ENCODE results near the gene GABRB3. TPM values are rescaled to one million over a fixed set of nuclear protein-coding genes. Genes with fewer than 3 reads are reported as not detected.

Gene GABRB3
- polyA plus RNA-seq (0.81 to 0.86 TPM (median 0.84 TPM) in 3 replicates), polyA minus RNA-seq (0.07 to 1.7 TPM (median 0.93 TPM) in 3 replicates)
- 0.41 TPM for polyA plus RNA-seq (2011; ENCODE audit: low read depth)
- 0.61 TPM in 2 replicates for polyA plus RNA-seq (2011; cell fraction: cytosol; rRNA removed)
- 0.89 and 1.2 TPM in 2 replicates for polyA plus RNA-seq (2011; cell fraction: nucleus; rRNA removed)
- polyA plus RNA-seq (2012; ENCODE audit: low replicate concordance): 0.41 and 0.44 TPM in 2 replicates
- not detected for polyA minus RNA-seq (2011; cell fraction: cytosol; rRNA and poly(A)+ RNA removed)
- polyA minus RNA-seq (2011; cell fraction: nucleus; rRNA and poly(A)+ RNA removed): 2.3 and 3.7 TPM in 2 replicates

DNA sequence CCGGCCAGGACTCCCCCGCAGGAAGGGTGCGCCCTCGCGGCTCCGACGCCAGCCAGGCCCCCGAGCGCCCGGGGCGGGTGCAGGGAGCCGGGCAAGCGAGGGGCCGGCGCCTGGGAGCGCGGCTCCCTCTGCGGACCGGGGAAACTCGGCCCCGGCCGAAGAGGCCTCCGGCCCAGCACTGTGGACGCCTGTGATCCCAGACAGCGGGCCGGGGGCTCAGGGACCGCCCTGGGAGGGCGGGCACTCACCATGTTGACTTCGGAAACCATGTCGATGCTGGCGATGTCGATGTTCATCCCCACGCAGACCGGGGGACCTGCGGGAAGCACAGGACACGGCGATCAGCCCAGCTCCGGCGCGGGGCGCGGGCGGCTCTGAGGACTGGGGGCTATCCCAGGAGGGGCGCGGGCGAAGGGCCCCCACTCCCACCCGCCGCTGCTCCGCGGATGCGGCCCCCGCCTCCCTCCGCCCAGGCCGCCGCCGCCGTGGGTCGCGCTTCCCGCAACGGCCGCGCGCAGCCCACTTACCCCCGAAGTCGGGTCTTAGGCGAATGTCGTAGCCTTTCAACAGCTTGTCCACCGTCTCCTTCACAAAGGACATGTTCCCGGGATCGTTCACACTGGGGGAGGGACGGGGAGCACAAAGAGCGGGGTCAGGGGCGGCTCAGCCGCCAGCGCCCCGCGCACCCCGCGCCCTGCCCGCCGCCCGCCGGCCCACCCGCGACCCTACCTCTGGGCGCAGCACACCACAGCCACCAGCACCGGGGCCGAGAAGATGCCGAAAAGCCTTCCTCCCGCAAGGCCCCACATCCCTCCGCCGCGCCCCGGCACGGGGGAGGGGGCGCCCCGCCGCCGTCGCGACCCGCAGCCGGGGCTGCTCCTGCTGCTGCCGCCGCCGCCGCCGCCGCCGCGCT is at the start of gene GABRB3:
TSS of gene GABRB3 (minus strand) at position 913 of the 913 bp plus-strand sequence.
- Histone ChIP-seq H3K9me1 (ENCODE audit: control insufficient read depth, extremely low read depth, insufficient read depth, low read length) (no peaks in the 10 kb centered on the region), H2AFZ (ENCODE audit: control insufficient read depth, low read length) (no peak within 1 kb of the TSS), H3K79me2 (ENCODE audit: control insufficient read depth, insufficient read depth, low read length) (no peaks in the 10 kb centered on the region), H3K4me2 (ENCODE audit: control insufficient read depth, extremely low read depth, insufficient read depth, low read depth, low read length) (no peak within 1 kb of the TSS), H4K20me1 (ENCODE audit: control insufficient read depth, extremely low read depth, insufficient read depth, low read length) (no peaks in the 10 kb centered on the region), H3K4me3 (ENCODE audit: control insufficient read depth in 2 of 3, extremely low read depth in 1 of 3, insufficient read depth in 2 of 3, low read depth in 1 of 3, low read length in 3 of 3) (no peak within 1 kb of the TSS), H3K9ac (ENCODE audit: control insufficient read depth, extremely low read depth, insufficient read depth, low read length) (no peak within 1 kb of the TSS), H3K4me1 (ENCODE audit: control insufficient read depth, extremely low read depth, insufficient read depth, low read length) (no peaks in the 10 kb centered on the region), H3K27me3 (ENCODE audit: control insufficient read depth, extremely low read depth, insufficient read depth, low read length) (peaks cover 24% of the 10 kb centered on the region), H3K36me3 (ENCODE audit: control insufficient read depth in 2 of 2, extremely low read depth in 1 of 2, insufficient read depth in 2 of 2, low read length in 2 of 2) (no peaks in the 10 kb centered on the region), H3K9me3 (ENCODE audit: control insufficient read depth, low read depth, low read length) (no peaks in the 10 kb centered on the region), H3K27ac (ENCODE audit: control insufficient read depth, insufficient read depth, low read length) (no peak within 1 kb of the TSS)
- TF ChIP-seq EZH2 (IDR thresholded peaks at IDR 0.05; ENCODE audit: low read length): no peak
- TF ChIP-seq, protein P1, sequence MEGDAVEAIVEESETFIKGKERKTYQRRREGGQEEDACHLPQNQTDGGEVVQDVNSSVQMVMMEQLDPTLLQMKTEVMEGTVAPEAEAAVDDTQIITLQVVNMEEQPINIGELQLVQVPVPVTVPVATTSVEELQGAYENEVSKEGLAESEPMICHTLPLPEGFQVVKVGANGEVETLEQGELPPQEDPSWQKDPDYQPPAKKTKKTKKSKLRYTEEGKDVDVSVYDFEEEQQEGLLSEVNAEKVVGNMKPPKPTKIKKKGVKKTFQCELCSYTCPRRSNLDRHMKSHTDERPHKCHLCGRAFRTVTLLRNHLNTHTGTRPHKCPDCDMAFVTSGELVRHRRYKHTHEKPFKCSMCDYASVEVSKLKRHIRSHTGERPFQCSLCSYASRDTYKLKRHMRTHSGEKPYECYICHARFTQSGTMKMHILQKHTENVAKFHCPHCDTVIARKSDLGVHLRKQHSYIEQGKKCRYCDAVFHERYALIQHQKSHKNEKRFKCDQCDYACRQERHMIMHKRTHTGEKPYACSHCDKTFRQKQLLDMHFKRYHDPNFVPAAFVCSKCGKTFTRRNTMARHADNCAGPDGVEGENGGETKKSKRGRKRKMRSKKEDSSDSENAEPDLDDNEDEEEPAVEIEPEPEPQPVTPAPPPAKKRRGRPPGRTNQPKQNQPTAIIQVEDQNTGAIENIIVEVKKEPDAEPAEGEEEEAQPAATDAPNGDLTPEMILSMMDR (optimal IDR thresholded peaks at IDR 0.05 in 1 of 3, IDR thresholded peaks at IDR 0.05 in 1 of 3, conservative IDR thresholded peaks at IDR 0.05 in 1 of 3; ENCODE audit: extremely low read depth in 1 of 3, insufficient read depth in 2 of 3, low read length in 3 of 3): no peak
- dilution Hi-C loops (cut with MboI; ENCODE audit: extremely low pct_ligation_motif_present, low sequenced_read_pairs): no loop called here
- no peak for DNase-seq (ENCODE audit: low read depth, low spot score)
- FAIRE-seq: no peak

DNA sequence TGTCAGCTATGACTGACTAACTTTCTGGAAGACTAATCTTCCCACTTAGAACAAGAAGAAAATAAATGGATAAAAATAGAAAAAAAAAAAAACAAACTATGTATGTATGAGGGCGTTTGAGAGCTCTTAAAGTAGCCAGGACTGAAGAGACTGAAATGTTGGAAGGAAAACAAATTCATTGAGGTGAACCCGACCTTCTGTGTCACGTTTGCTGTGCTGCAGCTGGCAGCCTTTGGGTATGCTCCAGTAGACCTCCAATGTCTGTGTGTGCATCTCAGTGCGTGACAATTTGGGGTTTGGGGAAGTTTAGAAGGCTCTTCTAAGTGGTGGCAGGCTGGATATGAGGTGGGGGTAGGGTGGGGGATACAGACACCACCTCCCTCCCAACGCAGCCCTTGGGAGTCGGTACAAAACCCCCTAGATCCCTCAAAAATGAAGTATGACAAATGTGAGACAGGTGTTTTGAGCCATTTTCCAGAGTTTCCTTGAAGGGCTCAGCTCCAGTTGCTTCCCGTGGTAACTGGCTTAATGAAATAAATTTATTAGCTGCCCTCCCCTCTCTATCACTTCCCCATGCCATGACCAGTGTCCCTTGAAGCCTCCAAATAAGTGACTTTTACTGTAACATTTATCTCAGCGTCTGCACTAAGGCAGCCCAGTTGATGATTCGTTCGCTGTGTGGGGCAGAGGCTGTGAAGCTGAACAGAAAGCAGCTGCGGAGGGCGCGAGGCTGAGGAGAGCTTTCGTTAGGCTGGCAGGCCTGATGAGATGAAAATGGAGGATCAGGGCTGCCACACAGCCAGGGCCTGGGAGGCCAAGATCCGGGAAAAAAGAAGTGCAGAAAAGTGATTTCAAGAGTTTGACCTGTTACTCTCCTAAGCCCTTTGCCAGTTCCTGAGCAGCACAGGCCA is 34.9 kb upstream of the GABRB3 start:
- no peak for FAIRE-seq
- H3K4me1 ChIP-seq (ENCODE audit: control insufficient read depth, extremely low read depth, insufficient read depth, low read length): no peaks in the 10 kb centered on the region

More for the DNA sequence above, 34.9 kb upstream of the GABRB3 start:
- Histone ChIP-seq H3K79me2 (ENCODE audit: control insufficient read depth, insufficient read depth, low read length) (no peaks in the 10 kb centered on the region), H4K20me1 (ENCODE audit: control insufficient read depth, extremely low read depth, insufficient read depth, low read length) (no peaks in the 10 kb centered on the region), H2AFZ (ENCODE audit: control insufficient read depth, low read length) (no peak overlapping the region), H3K27me3 (ENCODE audit: control insufficient read depth, extremely low read depth, insufficient read depth, low read length) (no peaks in the 10 kb centered on the region), H3K9ac (ENCODE audit: control insufficient read depth, extremely low read depth, insufficient read depth, low read length) (no peak overlapping the region), H3K4me2 (ENCODE audit: control insufficient read depth, extremely low read depth, insufficient read depth, low read depth, low read length) (no peak overlapping the region), H3K9me3 (ENCODE audit: control insufficient read depth, low read depth, low read length) (peaks cover 2% of the 10 kb centered on the region), H3K27ac (ENCODE audit: control insufficient read depth, insufficient read depth, low read length) (no peak overlapping the region), H3K4me3 (ENCODE audit: control insufficient read depth in 2 of 3, extremely low read depth in 1 of 3, insufficient read depth in 2 of 3, low read depth in 1 of 3, low read length in 3 of 3) (no peak overlapping the region), H3K9me1 (ENCODE audit: control insufficient read depth, extremely low read depth, insufficient read depth, low read length) (no peaks in the 10 kb centered on the region), H3K36me3 (ENCODE audit: control insufficient read depth in 2 of 2, extremely low read depth in 1 of 2, insufficient read depth in 2 of 2, low read length in 2 of 2) (no peaks in the 10 kb centered on the region)
- DNase-seq (ENCODE audit: low read depth, low spot score): no peak
- TF ChIP-seq EZH2 (IDR thresholded peaks at IDR 0.05; ENCODE audit: low read length): no peak
- TF ChIP-seq, protein P1 (optimal IDR thresholded peaks at IDR 0.05 in 1 of 3, IDR thresholded peaks at IDR 0.05 in 1 of 3, conservative IDR thresholded peaks at IDR 0.05 in 1 of 3; ENCODE audit: extremely low read depth in 1 of 3, insufficient read depth in 2 of 3, low read length in 3 of 3): no peak
- dilution Hi-C loops (cut with MboI; ENCODE audit: extremely low pct_ligation_motif_present, low sequenced_read_pairs): no loop called here
